Epithelial cell of esophagus (primary cell): ENCODE results near the gene NAV3.

ENCODE experiments used
- DNase-seq: peaks from one replicate; pipeline ENCODE4 v3.0.0; 2010; ENCODE audit warnings: low read depth
- H3K4me3 ChIP-seq: 2 replicates; pipeline ENCODE4 v1.5.1; 2011; ENCODE audit warnings: mild to moderate bottlenecking, low read length, control low read depth
- TF ChIP-seq, protein P1 (sequence below): IDR thresholded peaks from 2 replicates; pipeline ENCODE4 v1.5.1; 2011; ENCODE audit warnings: low read depth, mild to moderate bottlenecking, low read length, control low read depth, inconsistent platforms; ENCODE audit not compliant: insufficient read depth; ENCODE audit errors: missing control alignments

NAV3 gene

DNA sequence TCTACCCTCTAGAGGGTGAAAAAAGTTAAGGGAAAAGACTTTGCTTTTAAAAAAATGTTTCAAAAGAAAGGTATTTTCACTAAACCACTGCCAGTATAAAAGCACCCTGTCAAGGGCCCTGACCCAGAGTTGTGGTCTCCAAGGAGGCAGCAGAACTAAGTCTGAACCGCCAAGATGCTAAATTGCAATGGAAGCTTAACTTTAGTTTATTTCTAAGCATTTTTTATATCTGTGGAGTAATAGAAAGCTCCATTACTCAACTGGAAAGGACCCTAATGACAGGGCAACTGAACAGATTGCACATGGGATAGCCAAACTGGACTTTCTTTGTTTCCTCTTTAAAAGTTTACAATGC lies 379.8 kb downstream of the NAV3 start:
- TF ChIP-seq, protein P1, sequence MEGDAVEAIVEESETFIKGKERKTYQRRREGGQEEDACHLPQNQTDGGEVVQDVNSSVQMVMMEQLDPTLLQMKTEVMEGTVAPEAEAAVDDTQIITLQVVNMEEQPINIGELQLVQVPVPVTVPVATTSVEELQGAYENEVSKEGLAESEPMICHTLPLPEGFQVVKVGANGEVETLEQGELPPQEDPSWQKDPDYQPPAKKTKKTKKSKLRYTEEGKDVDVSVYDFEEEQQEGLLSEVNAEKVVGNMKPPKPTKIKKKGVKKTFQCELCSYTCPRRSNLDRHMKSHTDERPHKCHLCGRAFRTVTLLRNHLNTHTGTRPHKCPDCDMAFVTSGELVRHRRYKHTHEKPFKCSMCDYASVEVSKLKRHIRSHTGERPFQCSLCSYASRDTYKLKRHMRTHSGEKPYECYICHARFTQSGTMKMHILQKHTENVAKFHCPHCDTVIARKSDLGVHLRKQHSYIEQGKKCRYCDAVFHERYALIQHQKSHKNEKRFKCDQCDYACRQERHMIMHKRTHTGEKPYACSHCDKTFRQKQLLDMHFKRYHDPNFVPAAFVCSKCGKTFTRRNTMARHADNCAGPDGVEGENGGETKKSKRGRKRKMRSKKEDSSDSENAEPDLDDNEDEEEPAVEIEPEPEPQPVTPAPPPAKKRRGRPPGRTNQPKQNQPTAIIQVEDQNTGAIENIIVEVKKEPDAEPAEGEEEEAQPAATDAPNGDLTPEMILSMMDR = no peak
- no peak overlapping the region for H3K4me3 ChIP-seq
- no peak for DNase-seq

DNA sequence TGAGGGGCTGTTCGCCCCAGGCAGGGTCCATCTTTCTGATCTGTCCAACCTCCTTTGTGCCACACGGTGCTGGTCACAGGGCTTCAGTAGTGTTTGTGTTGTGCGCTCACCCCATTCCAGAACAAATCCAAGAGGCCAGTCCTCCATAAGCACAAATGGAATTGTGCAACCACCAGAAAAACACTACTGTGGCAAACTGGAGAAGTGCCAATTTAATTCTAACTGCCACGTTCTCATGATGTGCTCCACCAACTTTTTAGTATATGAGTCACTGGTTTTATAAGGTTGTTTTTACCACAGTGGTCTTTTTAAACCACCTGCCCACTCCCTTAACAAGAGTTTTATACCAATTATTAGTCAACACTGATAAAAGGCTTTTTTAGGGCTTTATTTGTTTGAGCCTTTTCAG lies 380.2 kb downstream of the NAV3 start:
- peak; percentile 60 for DNase-seq
- no peak overlapping the region for H3K4me3 ChIP-seq
- TF ChIP-seq, protein P1 = no peak

- DNase-seq = no peak
- TF ChIP-seq, protein P1 = no peak
Measured at GRCh38 chr12:78220811-78221210, 390.1 kb downstream of the NAV3 start.

GRCh38 chr12:78224154-78224553 lies 393.5 kb downstream of the NAV3 start:
- no peak overlapping the region for H3K4me3 ChIP-seq
- no peak for DNase-seq
- TF ChIP-seq, protein P1 = no peak

More at GRCh38 chr12:78220811-78221210, 390.1 kb downstream of the NAV3 start:
- no peak overlapping the region for H3K4me3 ChIP-seq

DNA sequence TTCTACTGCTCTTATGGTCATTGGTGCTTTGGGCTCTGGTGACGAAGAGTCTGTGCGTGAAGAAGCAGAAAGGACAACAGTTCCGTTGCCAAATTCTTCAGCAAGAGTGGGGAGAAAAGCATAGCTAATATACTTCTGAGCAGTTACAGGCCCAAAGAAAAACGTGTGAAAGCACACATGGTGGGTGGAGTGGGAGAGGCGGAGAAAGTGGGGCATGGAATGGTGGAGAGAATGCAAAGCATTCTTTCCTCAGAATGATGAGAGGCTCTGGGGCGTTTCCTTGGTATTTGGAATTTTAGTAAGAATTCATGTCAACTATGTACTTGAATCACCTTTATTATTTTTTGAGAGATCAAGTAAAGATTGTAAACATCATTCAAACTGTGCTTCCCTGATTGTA lies 396.1 kb downstream of the NAV3 start:
- H3K4me3 ChIP-seq = no peak overlapping the region
- TF ChIP-seq, protein P1 = no peak
- DNase-seq = no peak

DNA sequence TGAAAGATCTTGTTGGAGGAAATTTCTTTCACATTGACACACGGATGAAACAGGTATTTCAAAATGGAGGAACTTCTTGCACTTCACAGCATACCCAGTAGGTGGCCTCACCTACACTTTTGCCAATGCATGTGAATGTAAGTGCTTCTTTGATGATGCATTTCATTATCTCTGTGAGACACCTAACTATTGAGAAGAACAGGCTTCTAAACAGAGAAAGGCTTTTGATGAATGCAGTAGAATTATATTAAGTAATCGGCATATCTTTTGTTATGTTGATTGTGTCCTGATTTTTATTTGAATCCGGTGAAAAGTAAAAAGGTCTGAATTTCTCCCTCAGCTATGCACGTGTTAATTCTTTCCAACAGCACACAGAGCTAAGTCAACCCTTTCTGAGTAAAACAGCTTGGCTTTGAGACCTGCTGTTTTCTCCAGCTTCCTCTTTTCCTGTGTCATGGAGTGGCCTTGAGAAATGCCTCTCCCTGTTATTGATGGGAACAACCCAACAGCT lies 399.0 kb downstream of the NAV3 start:
- H3K4me3 ChIP-seq = no peak overlapping the region
- TF ChIP-seq, protein P1 = peak; percentile 87
- peak; percentile 79 for DNase-seq

- DNase-seq = no peak
- TF ChIP-seq, protein P1 = no peak
- H3K4me3 ChIP-seq = no peak overlapping the region
Measured at GRCh38 chr12:78232756-78233155, 402.1 kb downstream of the NAV3 start.
